Measurements from ENCODE around the gene KCNIP1.
"Not testable (repeated sequence)": the region's sequence is repeated elsewhere in the genome, so short reads cannot be mapped to it uniquely, and the experiment has no call there.

KCNIP1 gene

GRCh38 chr5:170757182-170757601, 253.4 kb downstream of the KCNIP1 start:
- DNase-seq = no peak
- intact Hi-C loops (cut with DNase I) = no loop called here

- DNase-seq = no peak
- intact Hi-C loops (cut with DNase I) = no loop called here
Observed at GRCh38 chr5:170757669-170758068, 253.8 kb downstream of the KCNIP1 start.

GRCh38 chr5:170758481-170758880, 254.7 kb downstream of the KCNIP1 start:
- DNase-seq = no peak
- intact Hi-C loops (cut with DNase I) = no loop called here

GRCh38 chr5:170760113-170760512, 256.3 kb downstream of the KCNIP1 start:
- DNase-seq = no peak

GRCh38 chr5:170761048-170761707, 257.4 kb downstream of the KCNIP1 start:
- intact Hi-C loops (cut with DNase I) = no loop called here
- no peak for DNase-seq

More at GRCh38 chr5:170760113-170760512, 256.3 kb downstream of the KCNIP1 start:
- intact Hi-C loops (cut with DNase I) = no loop called here

GRCh38 chr5:170761708-170762066, 257.9 kb downstream of the KCNIP1 start:
- intact Hi-C loops (cut with DNase I) = no loop called here

GRCh38 chr5:170762298-170762697, 258.5 kb downstream of the KCNIP1 start:
- intact Hi-C loops (cut with DNase I); DNase-seq: not testable (repeated sequence)

More at GRCh38 chr5:170761708-170762066, 257.9 kb downstream of the KCNIP1 start:
- no peak for DNase-seq

GRCh38 chr5:170765868-170766267, 262.0 kb downstream of the KCNIP1 start:
- intact Hi-C loops (cut with DNase I); DNase-seq: not testable (repeated sequence)

- peak in 1 of 10 donors; percentile 66 for DNase-seq
- intact Hi-C loops (cut with DNase I) = no loop called here
Observed at GRCh38 chr5:170769246-170769645, 265.4 kb downstream of the KCNIP1 start.

GRCh38 chr5:170769898-170770416, 266.1 kb downstream of the KCNIP1 start:
- no peak for DNase-seq
- intact Hi-C loops (cut with DNase I) = no loop called here

GRCh38 chr5:170771496-170771895, 267.7 kb downstream of the KCNIP1 start:
- no peak for DNase-seq
- intact Hi-C loops (cut with DNase I) = no loop called here

- peak in 1 of 10 donors; percentile 65 for DNase-seq
- intact Hi-C loops (cut with DNase I) = no loop called here
Observed at GRCh38 chr5:170773024-170773985, 269.5 kb downstream of the KCNIP1 start.

- DNase-seq = no peak
- intact Hi-C loops (cut with DNase I) = no loop called here
Observed at GRCh38 chr5:170774831-170775230, 271.0 kb downstream of the KCNIP1 start.

- intact Hi-C loops (cut with DNase I) = no loop called here
- DNase-seq = no peak
Observed at GRCh38 chr5:170781946-170782345, 278.1 kb downstream of the KCNIP1 start.

GRCh38 chr5:170782438-170782837, 278.6 kb downstream of the KCNIP1 start:
- no peak for DNase-seq

GRCh38 chr5:170783498-170784247, 279.9 kb downstream of the KCNIP1 start, which contains the start of gene GABRP:
Gene GABRP, plus strand, starts transcription at chr5:170783725. Its CDS starts 4,891 bp downstream, at chr5:170788616.
- no peak for DNase-seq
- intact Hi-C loops (cut with DNase I) = no loop called here

More at GRCh38 chr5:170782438-170782837, 278.6 kb downstream of the KCNIP1 start:
- intact Hi-C loops (cut with DNase I) = no loop called here

GRCh38 chr5:170785416-170785815, 281.6 kb downstream of the KCNIP1 start:
- DNase-seq = no peak
- intact Hi-C loops (cut with DNase I) = no loop called here
